Measurements from ENCODE around the gene KLC1.

DNA sequence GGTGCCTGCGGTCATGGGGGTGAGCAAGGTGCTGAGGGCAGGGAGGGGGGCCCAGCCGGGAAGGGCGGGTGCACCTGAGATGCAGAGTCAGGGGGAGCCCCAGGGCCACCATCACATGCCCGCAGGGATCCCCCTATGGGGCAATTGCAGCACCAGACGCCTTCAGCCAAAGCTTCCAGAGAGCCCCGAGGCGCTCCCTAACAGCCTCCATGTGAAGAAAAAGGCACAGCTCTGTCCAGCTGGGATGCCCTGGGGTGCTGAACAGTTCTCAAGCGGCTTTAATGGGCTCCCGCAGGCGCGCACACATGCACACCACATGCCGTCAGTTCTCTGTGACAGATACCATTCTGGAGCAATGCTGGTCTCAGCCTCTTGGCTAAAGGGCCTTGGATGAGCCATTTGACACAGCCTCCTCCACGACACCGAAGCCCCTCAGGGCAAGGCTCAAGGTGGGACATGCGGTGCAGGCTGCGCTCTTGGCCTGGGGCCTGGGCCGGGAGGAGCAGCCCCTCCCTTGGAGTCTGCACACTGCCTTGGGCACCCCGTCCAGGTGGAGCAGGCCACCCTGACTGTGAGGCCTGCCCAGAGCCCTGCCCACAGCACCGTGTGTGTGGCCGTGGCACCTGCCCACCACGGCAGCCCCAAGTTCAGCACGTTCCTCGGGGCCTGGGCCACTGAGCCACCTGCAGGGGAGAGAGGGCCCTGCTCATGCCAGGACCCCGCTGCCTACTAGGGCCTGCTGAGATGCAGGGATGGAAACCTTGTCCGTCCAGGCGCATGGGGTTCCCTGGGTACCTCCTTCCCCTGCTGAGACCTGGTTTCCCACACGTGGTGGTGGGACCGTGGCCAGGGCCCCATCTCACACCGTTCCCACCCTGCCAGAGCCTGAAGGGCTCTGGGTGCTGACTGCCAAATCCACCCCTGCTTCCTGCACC lies 78.6 kb downstream of the KLC1 start:
- TF ChIP-seq, protein P1, sequence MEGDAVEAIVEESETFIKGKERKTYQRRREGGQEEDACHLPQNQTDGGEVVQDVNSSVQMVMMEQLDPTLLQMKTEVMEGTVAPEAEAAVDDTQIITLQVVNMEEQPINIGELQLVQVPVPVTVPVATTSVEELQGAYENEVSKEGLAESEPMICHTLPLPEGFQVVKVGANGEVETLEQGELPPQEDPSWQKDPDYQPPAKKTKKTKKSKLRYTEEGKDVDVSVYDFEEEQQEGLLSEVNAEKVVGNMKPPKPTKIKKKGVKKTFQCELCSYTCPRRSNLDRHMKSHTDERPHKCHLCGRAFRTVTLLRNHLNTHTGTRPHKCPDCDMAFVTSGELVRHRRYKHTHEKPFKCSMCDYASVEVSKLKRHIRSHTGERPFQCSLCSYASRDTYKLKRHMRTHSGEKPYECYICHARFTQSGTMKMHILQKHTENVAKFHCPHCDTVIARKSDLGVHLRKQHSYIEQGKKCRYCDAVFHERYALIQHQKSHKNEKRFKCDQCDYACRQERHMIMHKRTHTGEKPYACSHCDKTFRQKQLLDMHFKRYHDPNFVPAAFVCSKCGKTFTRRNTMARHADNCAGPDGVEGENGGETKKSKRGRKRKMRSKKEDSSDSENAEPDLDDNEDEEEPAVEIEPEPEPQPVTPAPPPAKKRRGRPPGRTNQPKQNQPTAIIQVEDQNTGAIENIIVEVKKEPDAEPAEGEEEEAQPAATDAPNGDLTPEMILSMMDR (conservative IDR thresholded peaks at IDR 0.05; ENCODE audit: low read depth, low read length) = no peak
- no peak for TF ChIP-seq EZH2phosphoT487 (IDR thresholded peaks at IDR 0.05; ENCODE audit: borderline replicate concordance, low read length)
- no peak for TF ChIP-seq EZH2 (IDR thresholded peaks at IDR 0.05; ENCODE audit: low read length, unreplicated experiment)

Data from PC-3 (cell line).